IPS-15b (cell line): ENCODE data around the gene NT5C2.

Source experiments
- H3K27me3 ChIP-seq: one replicate; pipeline ENCODE4 v1.6.1; 2013; ENCODE audit warnings: low read length; ENCODE audit not compliant: control insufficient read depth, insufficient read depth
- H3K36me3 ChIP-seq: one replicate; pipeline ENCODE4 v1.6.1; 2013; ENCODE audit warnings: low read length; ENCODE audit not compliant: control insufficient read depth, insufficient read depth
- H3K4me1 ChIP-seq: one replicate; pipeline ENCODE4 v1.6.1; 2013; ENCODE audit warnings: mild to moderate bottlenecking, low read length; ENCODE audit not compliant: control insufficient read depth, insufficient read depth
- H3K4me3 ChIP-seq: one replicate; pipeline ENCODE4 v1.5.1; 2013; ENCODE audit warnings: low read depth, low read length
- H3K9ac ChIP-seq: one replicate; pipeline ENCODE4 v1.6.1; 2013; ENCODE audit warnings: low read depth, mild to moderate bottlenecking, low read length
- H3K9me3 ChIP-seq: one replicate; pipeline ENCODE4 v1.6.1; 2013; ENCODE audit warnings: mild to moderate bottlenecking, low read length; ENCODE audit not compliant: control insufficient read depth, insufficient read depth

NT5C2 gene

DNA sequence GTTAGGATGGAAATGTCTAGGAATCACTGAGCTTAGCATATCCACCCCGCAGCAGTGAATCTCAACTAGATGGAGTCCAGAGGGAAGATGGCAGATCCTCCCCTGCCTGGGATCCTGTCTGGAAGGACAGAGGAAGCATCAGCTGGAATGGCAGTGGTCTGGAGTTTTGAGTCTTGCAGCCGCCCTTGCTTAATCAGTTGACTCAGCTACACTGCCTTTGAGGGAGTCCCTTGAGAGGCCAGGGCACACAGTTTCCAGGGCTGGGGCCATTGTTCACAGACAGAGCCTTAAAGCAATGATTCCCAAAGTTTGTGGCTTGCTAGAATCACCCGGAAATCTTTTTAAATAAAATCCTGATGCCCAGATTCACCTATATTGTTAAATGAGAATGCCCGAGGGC is 128.1 kb downstream of the NT5C2 start:
- Histone ChIP-seq H3K27me3 (no peaks in the 10 kb centered on the region), H3K36me3 (peaks cover 2% of the 10 kb centered on the region), H3K9me3 (no peaks in the 10 kb centered on the region), H3K4me1 (peaks cover 5% of the 10 kb centered on the region), H3K9ac (no peak overlapping the region), H3K4me3 (no peak overlapping the region)

DNA sequence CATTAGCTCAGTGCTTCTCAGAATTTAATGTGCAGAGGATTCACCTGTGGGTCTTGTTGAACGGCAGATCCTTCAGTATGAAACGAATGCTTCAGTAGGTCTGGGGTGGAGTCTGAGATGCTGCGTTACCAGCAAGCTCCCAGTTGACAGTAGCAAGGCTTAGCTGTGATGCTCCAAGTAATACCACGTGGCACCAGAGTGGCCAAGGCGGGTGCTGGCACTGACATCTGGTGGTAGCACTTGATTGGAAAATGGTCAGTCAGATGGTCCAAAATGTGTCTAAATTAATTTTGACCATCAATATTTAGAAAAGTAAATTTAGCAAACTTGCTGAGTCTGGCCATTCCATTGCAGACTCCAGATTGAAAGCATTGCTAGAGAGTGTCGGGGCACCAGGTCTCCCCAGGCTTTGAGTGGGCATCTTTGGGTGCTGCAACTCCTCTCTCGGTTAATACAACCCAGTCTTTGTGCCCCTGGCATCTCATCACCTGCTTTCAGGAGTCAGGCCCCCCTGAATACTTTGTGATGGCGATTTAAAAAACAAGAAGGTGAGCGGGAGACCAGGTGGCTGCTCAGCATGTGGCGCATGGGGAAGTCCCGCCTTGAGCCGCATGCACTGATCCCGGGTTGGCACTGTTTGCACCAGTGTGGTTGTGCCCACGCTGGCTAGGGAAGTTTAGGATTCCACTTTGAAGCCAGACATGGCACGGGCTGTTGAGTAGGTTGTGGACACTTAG is 130.1 kb downstream of the NT5C2 start:
- no peaks in the 10 kb centered on the region for H3K4me1 ChIP-seq
- no peak overlapping the region for H3K9ac ChIP-seq
- H3K9me3 ChIP-seq: no peaks in the 10 kb centered on the region
- H3K36me3 ChIP-seq: no peaks in the 10 kb centered on the region
- no peaks in the 10 kb centered on the region for H3K27me3 ChIP-seq
- no peak overlapping the region for H3K4me3 ChIP-seq

DNA sequence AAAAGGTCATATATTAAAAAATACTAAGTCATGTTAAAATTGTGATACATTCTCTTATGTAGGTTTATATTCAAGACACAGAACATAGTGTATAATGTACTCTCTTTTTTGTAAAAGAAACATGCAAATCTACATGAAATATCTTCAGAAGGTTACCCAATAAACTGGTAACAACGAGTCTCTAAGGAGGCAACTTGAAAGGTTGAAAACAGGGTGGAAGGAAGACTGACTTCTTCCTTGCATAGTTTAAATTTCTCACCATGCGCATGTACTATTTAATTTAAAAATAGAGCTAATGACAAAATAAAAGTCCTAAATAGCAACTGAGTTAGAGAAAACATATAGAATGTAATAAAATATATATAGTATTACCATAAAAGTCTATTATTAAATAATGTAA is 132.5 kb downstream of the NT5C2 start:
- Histone ChIP-seq H3K9me3 (no peaks in the 10 kb centered on the region), H3K9ac (no peak overlapping the region), H3K27me3 (no peaks in the 10 kb centered on the region), H3K36me3 (no peaks in the 10 kb centered on the region), H3K4me3 (no peak overlapping the region), H3K4me1 (no peaks in the 10 kb centered on the region)

DNA sequence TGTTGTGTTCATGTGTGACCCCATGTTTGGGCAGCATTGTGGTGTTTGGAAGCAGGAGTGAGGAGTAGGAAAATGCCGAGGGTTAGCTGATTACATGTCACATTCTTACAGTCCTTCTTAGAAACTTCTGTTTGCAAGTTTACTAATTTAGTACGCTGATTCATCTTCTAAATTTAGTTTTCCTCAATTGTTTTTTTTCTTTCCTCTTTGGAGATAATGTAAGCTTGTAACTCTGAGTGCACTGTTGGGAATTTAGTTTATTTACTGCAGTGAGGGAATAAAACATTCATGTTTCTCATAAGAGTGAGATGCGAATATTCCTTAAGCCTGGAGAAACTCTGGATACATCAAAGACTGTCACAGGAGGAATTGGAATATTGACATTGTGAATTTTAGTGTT is 135.0 kb downstream of the NT5C2 start:
- Histone ChIP-seq H3K4me3 (no peak overlapping the region), H3K4me1 (no peaks in the 10 kb centered on the region), H3K9ac (no peak overlapping the region), H3K36me3 (no peaks in the 10 kb centered on the region), H3K9me3 (no peaks in the 10 kb centered on the region), H3K27me3 (no peaks in the 10 kb centered on the region)

DNA sequence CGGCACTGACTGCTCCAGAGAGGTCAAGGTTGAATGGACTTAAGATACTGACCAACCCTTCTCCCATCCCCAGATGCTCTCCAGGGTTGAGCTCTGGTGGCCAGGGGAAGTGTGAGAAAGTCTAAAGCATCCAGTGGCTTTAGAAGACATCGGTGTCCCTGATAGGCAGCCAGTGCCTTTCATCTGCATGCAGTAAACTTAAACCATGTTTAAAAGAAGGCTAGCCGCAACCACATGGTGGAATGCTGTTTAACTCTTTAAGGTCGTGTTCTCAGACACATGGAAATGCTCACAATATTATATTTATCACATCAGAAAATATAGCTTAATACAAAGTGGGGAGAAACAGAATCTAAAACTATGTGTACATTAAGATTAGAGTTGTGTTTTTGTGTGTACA is 138.0 kb downstream of the NT5C2 start:
- Histone ChIP-seq H3K9ac (no peak overlapping the region), H3K9me3 (no peaks in the 10 kb centered on the region), H3K4me3 (no peak overlapping the region), H3K4me1 (no peaks in the 10 kb centered on the region), H3K36me3 (peaks cover 3% of the 10 kb centered on the region), H3K27me3 (no peaks in the 10 kb centered on the region)

DNA sequence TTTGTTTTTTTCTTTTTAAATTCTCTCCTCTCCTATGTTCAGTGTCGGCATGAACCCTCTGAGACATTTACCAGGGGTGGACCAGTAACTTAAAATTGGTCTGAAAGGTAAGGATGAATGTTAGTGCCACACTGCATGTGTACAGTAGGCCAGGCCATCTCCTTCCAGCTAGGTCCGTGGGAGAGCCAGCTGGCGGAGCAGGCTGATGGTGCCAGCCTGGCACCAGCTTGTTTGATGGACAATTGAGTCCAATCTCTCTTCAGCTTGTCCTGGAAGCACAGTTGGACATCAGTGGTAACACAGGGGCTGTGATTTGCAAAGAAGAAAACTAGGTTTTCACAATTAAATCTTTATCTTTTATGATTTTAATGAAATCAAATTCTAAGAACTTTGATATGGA is 138.5 kb downstream of the NT5C2 start:
- no peak overlapping the region for H3K4me3 ChIP-seq
- H3K36me3 ChIP-seq: peaks cover 3% of the 10 kb centered on the region
- no peak overlapping the region for H3K9ac ChIP-seq

DNA sequence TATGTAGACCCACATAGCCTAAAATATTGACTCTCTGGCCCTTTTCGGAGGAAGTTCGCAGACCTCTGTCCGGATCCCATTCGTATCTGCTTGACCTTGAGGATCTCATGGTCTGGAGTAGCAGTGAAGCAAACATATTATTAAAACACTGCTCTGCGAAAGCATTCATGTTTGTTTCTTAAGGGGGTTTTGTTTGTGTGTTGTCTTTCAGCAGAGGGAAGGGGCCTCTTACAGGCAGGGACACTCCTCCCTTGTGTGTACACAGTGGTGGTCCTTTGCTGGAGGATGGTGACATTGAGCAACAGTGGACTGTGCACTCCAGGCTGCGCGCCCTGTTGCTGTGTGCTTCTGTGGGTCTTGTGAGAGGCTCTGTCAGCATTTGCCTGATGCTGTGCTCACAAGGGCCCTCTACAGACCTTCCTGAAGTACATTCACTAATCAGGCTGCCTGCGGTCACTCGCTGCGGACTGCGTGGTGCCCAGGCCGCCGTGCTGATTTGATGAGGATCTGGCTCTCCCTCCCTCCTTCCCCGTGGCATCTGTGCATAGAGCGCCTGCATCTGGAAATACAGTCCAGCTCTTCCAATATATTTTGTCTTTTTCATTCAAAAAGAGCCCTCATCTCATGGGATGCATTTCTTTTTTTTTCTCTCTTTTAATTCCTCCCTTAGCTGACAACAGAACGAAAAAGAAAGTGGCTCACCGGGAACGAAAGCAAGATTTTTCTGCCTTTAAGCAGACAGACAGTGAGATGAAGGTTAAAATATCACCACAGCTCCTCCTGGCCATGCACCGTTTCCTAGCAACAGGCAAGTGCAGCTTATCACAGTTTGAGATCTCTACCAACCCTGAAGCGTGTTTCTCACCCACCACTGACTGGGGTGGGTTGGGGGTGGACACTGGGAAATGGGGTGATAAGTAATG is 139.2 kb downstream of the NT5C2 start:
- no peak overlapping the region for H3K9ac ChIP-seq

More for the DNA sequence above, 138.5 kb downstream of the NT5C2 start:
- Histone ChIP-seq H3K27me3 (no peaks in the 10 kb centered on the region), H3K4me1 (no peaks in the 10 kb centered on the region), H3K9me3 (no peaks in the 10 kb centered on the region)

DNA sequence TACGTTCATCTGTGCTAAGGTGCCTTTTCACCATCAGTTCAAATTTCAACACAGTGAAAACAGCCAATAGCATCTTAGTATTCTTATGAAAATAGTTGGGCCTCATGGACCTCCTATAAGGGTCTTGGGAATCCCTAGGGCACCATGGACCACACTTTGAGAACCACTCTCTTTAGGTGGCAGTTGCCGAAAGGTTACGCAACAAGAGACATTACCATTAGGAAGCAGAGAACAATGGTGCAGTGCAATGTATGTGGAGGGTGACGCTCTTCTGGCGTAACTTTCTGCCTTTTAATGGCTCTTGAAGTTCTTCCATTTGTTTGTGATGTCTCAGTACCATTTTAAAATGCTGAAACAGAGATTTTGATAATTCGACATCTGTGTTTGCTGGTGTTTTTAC is 143.8 kb downstream of the NT5C2 start:
- no peaks in the 10 kb centered on the region for H3K9me3 ChIP-seq

More for the DNA sequence above, 139.2 kb downstream of the NT5C2 start:
- no peaks in the 10 kb centered on the region for H3K4me1 ChIP-seq
- H3K4me3 ChIP-seq: no peak overlapping the region
- H3K9me3 ChIP-seq: no peaks in the 10 kb centered on the region
- H3K27me3 ChIP-seq: no peaks in the 10 kb centered on the region
- H3K36me3 ChIP-seq: peaks cover 3% of the 10 kb centered on the region

DNA sequence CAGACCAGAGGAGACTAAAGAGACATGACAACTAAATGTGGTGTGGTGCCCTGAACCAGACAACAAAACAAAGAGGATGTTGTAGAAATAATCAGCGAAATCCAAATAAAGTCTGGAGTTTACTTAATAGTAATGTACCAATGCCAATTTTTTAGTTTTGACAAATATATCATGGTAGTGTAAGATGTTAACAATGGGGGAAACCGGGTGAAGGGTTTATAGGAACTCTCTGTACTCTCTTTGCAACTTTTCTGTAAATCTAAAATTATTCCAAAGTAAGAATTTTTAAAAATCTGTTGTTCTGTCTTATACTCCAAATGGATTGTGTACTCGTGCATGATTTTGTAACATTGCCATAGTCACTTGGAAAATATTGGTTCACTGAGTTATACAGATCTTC is 145.7 kb downstream of the NT5C2 start:
- peaks cover 3% of the 10 kb centered on the region for H3K36me3 ChIP-seq
- no peak overlapping the region for H3K4me3 ChIP-seq
- H3K9me3 ChIP-seq: no peaks in the 10 kb centered on the region
- no peak overlapping the region for H3K9ac ChIP-seq
- no peaks in the 10 kb centered on the region for H3K27me3 ChIP-seq
- H3K4me1 ChIP-seq: peaks cover 22% of the 10 kb centered on the region

More for the DNA sequence above, 143.8 kb downstream of the NT5C2 start:
- H3K9ac ChIP-seq: no peak overlapping the region
- no peaks in the 10 kb centered on the region for H3K27me3 ChIP-seq
- peaks cover 3% of the 10 kb centered on the region for H3K36me3 ChIP-seq
- H3K4me3 ChIP-seq: no peak overlapping the region
- H3K4me1 ChIP-seq: peaks cover 9% of the 10 kb centered on the region

DNA sequence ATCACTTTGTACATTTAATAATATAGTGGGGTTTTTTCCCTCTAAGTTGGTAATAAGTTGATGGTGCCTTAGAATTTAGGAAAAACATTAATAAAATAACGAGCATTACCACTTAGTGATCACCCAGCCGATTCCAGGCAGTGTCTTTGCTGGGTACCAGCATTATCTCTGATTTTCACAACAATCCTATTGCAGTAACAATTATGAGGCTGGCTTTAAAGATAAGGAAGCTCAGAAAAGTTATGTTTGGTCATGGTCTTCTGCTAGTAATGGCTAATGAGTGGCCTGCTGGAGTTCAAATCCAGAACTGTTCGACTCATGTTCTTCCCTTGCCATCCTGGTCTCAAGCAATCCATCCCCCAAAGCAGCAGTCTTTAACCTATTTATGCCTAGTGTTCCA is 147.1 kb downstream of the NT5C2 start:
- Histone ChIP-seq H3K4me3 (no peak overlapping the region), H3K9me3 (no peaks in the 10 kb centered on the region), H3K27me3 (no peaks in the 10 kb centered on the region), H3K9ac (no peak overlapping the region), H3K4me1 (peaks cover 25% of the 10 kb centered on the region), H3K36me3 (peaks cover 3% of the 10 kb centered on the region)

DNA sequence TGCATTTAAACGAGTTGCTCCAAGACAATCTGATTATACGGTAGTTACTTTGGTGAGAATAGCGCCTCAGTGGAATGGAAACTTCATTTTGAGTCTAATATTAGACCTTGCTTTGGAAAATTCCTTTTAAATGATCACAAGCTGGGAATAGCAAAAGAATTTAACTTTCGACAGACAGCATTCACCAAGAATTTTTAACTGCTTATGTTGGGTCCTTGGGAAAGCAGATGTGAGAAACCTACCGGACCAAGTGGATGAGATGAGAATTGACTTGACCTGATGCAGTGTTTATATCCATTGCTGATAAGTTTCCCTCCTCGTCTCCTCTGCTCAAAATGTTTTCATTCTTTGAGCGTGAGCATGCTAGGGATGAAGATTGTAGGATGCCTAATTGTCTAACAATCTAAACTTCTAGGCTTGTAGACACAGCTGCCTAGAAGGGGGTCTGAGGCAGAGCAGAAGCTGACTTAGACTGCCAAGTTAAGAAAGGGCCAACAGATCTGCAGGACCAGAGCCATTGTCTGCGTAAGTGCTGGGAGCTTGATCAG is 148.1 kb downstream of the NT5C2 start:
- no peaks in the 10 kb centered on the region for H3K36me3 ChIP-seq
- no peaks in the 10 kb centered on the region for H3K9me3 ChIP-seq
- no peak overlapping the region for H3K9ac ChIP-seq
- peaks cover 25% of the 10 kb centered on the region for H3K4me1 ChIP-seq
- no peaks in the 10 kb centered on the region for H3K27me3 ChIP-seq
- H3K4me3 ChIP-seq: no peak overlapping the region
